ENCODE measurements around the gene HOXC5.

DNA sequence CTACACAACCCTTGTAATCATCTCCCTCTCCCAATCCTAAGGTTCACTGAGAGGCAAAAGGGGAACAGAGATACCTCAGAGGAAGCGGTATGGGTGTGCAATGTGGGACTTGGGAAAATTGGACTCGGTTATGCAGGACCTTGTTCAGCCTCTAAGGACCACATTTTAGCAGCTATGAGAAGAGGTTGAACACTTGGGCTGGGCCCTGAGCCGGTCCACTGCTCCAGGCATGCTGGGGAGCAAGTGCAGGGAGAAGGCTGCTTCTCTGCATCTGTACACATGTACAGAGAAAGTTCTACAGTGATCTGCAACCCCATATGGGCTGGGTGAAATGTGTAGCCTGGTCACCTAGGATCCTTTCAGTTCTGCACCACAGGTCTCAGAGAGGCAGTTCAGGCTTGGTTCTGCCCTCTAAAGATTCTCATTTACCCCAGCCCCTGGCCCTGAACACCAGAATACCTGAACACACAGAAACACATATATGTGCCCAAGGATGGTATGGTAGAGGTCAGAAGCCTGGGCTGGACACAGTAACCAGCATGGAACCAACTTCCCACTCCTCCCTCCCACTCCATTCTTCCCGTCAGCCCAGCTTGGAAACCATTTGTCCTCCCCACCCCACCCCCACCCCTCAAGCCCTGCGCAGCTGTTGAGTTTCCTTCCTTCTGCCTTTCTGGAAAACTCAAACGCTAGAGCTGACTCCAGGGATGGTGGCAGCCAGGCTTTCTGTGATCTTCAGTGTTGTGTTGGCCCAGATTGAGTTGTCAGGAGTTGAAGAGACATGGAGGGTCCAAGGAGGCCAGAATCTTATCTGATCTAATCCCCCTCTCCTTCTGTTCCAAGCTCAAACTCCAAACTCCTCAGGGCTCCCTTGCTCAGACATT, 10.4 kb downstream of the HOXC5 start:
- TF ChIP-seq, protein P1, sequence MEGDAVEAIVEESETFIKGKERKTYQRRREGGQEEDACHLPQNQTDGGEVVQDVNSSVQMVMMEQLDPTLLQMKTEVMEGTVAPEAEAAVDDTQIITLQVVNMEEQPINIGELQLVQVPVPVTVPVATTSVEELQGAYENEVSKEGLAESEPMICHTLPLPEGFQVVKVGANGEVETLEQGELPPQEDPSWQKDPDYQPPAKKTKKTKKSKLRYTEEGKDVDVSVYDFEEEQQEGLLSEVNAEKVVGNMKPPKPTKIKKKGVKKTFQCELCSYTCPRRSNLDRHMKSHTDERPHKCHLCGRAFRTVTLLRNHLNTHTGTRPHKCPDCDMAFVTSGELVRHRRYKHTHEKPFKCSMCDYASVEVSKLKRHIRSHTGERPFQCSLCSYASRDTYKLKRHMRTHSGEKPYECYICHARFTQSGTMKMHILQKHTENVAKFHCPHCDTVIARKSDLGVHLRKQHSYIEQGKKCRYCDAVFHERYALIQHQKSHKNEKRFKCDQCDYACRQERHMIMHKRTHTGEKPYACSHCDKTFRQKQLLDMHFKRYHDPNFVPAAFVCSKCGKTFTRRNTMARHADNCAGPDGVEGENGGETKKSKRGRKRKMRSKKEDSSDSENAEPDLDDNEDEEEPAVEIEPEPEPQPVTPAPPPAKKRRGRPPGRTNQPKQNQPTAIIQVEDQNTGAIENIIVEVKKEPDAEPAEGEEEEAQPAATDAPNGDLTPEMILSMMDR (IDR thresholded peaks at IDR 0.05): no peak
- TF ChIP-seq, protein P2, sequence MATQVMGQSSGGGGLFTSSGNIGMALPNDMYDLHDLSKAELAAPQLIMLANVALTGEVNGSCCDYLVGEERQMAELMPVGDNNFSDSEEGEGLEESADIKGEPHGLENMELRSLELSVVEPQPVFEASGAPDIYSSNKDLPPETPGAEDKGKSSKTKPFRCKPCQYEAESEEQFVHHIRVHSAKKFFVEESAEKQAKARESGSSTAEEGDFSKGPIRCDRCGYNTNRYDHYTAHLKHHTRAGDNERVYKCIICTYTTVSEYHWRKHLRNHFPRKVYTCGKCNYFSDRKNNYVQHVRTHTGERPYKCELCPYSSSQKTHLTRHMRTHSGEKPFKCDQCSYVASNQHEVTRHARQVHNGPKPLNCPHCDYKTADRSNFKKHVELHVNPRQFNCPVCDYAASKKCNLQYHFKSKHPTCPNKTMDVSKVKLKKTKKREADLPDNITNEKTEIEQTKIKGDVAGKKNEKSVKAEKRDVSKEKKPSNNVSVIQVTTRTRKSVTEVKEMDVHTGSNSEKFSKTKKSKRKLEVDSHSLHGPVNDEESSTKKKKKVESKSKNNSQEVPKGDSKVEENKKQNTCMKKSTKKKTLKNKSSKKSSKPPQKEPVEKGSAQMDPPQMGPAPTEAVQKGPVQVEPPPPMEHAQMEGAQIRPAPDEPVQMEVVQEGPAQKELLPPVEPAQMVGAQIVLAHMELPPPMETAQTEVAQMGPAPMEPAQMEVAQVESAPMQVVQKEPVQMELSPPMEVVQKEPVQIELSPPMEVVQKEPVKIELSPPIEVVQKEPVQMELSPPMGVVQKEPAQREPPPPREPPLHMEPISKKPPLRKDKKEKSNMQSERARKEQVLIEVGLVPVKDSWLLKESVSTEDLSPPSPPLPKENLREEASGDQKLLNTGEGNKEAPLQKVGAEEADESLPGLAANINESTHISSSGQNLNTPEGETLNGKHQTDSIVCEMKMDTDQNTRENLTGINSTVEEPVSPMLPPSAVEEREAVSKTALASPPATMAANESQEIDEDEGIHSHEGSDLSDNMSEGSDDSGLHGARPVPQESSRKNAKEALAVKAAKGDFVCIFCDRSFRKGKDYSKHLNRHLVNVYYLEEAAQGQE (IDR thresholded peaks at IDR 0.05; ENCODE audit: insufficient read depth in 1 of 2, low read depth in 2 of 2, low read length in 1 of 2): no peak
- TF ChIP-seq TCF7L2 (IDR thresholded peaks at IDR 0.05; ENCODE audit: low read depth, low read length): no peak

All from Panc1 (cell line).